ENCODE measurements around the gene POLR3E. TPM values are rescaled to one million over a fixed set of nuclear protein-coding genes. Genes with fewer than 3 reads are reported as not detected.

The POLR3E gene
- total RNA-seq, 1 experiment from 2014 or later, result 73.5 TPM

GRCh38 chr16:22304411-22304810 is 7.2 kb downstream of the POLR3E start (continued):
- TF ChIP-seq, protein P1, sequence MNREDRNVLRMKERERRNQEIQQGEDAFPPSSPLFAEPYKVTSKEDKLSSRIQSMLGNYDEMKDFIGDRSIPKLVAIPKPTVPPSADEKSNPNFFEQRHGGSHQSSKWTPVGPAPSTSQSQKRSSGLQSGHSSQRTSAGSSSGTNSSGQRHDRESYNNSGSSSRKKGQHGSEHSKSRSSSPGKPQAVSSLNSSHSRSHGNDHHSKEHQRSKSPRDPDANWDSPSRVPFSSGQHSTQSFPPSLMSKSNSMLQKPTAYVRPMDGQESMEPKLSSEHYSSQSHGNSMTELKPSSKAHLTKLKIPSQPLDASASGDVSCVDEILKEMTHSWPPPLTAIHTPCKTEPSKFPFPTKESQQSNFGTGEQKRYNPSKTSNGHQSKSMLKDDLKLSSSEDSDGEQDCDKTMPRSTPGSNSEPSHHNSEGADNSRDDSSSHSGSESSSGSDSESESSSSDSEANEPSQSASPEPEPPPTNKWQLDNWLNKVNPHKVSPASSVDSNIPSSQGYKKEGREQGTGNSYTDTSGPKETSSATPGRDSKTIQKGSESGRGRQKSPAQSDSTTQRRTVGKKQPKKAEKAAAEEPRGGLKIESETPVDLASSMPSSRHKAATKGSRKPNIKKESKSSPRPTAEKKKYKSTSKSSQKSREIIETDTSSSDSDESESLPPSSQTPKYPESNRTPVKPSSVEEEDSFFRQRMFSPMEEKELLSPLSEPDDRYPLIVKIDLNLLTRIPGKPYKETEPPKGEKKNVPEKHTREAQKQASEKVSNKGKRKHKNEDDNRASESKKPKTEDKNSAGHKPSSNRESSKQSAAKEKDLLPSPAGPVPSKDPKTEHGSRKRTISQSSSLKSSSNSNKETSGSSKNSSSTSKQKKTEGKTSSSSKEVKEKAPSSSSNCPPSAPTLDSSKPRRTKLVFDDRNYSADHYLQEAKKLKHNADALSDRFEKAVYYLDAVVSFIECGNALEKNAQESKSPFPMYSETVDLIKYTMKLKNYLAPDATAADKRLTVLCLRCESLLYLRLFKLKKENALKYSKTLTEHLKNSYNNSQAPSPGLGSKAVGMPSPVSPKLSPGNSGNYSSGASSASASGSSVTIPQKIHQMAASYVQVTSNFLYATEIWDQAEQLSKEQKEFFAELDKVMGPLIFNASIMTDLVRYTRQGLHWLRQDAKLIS (CRISPR knock-in tag; IDR thresholded peaks at IDR 0.05; ENCODE audit: borderline replicate concordance), result no peak
- TF ChIP-seq, protein P2, sequence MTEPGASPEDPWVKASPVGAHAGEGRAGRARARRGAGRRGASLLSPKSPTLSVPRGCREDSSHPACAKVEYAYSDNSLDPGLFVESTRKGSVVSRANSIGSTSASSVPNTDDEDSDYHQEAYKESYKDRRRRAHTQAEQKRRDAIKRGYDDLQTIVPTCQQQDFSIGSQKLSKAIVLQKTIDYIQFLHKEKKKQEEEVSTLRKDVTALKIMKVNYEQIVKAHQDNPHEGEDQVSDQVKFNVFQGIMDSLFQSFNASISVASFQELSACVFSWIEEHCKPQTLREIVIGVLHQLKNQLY (CRISPR knock-in tag; IDR thresholded peaks at IDR 0.05), result no peak
- TF ChIP-seq ZNF219 (CRISPR knock-in tag; IDR thresholded peaks at IDR 0.05; ENCODE audit: borderline replicate concordance), result no peak
- no peak for TF ChIP-seq GTF2I (CRISPR knock-in tag; conservative IDR thresholded peaks at IDR 0.05)
- TF ChIP-seq FOXK1 (CRISPR knock-in tag; IDR thresholded peaks at IDR 0.05), result no peak
- no peak for TF ChIP-seq CTCF (IDR thresholded peaks at IDR 0.05)
- no peak for TF ChIP-seq CDX4 (CRISPR knock-in tag; IDR thresholded peaks at IDR 0.05; ENCODE audit: borderline replicate concordance)
- TF ChIP-seq, protein P3, sequence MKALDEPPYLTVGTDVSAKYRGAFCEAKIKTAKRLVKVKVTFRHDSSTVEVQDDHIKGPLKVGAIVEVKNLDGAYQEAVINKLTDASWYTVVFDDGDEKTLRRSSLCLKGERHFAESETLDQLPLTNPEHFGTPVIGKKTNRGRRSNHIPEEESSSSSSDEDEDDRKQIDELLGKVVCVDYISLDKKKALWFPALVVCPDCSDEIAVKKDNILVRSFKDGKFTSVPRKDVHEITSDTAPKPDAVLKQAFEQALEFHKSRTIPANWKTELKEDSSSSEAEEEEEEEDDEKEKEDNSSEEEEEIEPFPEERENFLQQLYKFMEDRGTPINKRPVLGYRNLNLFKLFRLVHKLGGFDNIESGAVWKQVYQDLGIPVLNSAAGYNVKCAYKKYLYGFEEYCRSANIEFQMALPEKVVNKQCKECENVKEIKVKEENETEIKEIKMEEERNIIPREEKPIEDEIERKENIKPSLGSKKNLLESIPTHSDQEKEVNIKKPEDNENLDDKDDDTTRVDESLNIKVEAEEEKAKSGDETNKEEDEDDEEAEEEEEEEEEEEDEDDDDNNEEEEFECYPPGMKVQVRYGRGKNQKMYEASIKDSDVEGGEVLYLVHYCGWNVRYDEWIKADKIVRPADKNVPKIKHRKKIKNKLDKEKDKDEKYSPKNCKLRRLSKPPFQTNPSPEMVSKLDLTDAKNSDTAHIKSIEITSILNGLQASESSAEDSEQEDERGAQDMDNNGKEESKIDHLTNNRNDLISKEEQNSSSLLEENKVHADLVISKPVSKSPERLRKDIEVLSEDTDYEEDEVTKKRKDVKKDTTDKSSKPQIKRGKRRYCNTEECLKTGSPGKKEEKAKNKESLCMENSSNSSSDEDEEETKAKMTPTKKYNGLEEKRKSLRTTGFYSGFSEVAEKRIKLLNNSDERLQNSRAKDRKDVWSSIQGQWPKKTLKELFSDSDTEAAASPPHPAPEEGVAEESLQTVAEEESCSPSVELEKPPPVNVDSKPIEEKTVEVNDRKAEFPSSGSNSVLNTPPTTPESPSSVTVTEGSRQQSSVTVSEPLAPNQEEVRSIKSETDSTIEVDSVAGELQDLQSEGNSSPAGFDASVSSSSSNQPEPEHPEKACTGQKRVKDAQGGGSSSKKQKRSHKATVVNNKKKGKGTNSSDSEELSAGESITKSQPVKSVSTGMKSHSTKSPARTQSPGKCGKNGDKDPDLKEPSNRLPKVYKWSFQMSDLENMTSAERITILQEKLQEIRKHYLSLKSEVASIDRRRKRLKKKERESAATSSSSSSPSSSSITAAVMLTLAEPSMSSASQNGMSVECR (CRISPR knock-in tag; IDR thresholded peaks at IDR 0.05; ENCODE audit: borderline replicate concordance), result no peak
- no peak for TF ChIP-seq ATF3 (CRISPR knock-in tag; conservative IDR thresholded peaks at IDR 0.05)
- TF ChIP-seq IRF2 (CRISPR knock-in tag; IDR thresholded peaks at IDR 0.05; ENCODE audit: borderline replicate concordance, low read depth), result no peak
- TF ChIP-seq FOXP1 (CRISPR knock-in tag; IDR thresholded peaks at IDR 0.05; ENCODE audit: borderline replicate concordance), result no peak
- TF ChIP-seq E2F4 (CRISPR knock-in tag; IDR thresholded peaks at IDR 0.05; ENCODE audit: borderline replicate concordance, low read depth), result no peak
- TF ChIP-seq ZNF396 (CRISPR knock-in tag; IDR thresholded peaks at IDR 0.05; ENCODE audit: borderline replicate concordance), result no peak
- TF ChIP-seq ZNF263 (CRISPR knock-in tag; IDR thresholded peaks at IDR 0.05; ENCODE audit: low read depth), result no peak
- no peak for TF ChIP-seq ZMAT4 (CRISPR knock-in tag; IDR thresholded peaks at IDR 0.05)

Data from WTC11 (cell line).